HG02763 (cell line): ENCODE measurements around the gene PSME1.

ENCODE experiments used
- ATAC-seq: cut with Tn5 transposase; IDR thresholded peaks from one replicate; pipeline ENCODE4 v1.9.1; 2021; ENCODE audit warnings: mild to moderate bottlenecking, moderate library complexity; ENCODE audit not compliant: unreplicated experiment

PSME1 gene

DNA sequence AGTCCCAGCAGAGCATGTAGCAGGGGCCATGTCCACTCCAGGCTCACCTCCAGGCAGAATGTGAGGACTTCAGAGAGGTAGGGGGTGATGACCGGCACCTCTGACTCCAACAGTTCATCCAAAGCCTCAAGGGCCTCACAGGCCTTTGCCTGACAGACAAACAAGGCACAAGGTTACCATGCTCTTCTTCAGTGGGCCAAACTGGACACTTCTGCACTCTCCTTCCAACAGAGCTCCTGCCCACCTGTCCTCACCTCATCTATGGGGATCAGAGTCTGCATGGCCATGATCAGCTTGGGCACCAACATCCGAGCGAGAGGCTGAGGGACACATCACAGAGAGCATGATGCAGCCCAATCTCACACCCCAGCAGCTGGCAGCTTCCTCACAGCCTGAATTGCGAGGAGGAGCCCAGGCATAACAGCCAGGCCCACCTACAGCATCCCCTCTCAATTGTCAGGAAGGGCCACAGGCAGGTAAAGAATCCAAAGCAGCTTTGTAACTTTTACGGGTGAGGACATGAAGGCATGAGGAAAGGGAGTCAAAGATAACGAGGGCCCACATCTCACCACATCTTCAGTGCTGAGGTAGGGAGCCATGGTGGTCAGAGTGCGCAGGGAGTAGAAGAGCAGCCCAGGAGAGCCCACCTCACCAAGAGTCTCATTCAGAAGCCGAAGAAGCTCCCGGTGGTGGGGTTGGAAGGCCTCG lies 51.0 kb downstream of the PSME1 start:
- ATAC-seq: no peak

DNA sequence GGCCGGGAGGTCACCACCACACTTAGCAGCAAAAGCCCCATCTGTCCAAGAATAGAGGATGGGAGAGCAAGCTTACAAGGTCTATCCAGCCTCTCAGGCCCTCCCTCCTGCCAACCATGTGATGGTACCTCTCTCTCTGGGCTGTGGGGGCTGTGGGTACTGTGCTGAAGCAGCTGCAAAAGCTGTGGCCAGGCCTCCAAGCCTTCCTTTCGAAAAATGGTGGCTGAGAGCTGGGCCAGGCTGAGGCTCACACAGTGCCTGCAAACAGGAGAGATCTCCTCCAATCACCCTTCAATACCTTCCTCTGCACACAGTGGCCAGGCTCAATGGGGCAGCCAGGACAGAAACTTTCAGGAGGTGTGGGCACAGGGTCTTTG lies 51.5 kb downstream of the PSME1 start:
- no peak for ATAC-seq
